ENCODE data around the gene SAMHD1.
"Not testable (repeated sequence)": the region's sequence is repeated elsewhere in the genome, so short reads cannot be mapped to it uniquely, and the experiment has no call there.

SAMHD1 gene

GRCh38 chr20:36850759-36851158, 100.7 kb downstream of the SAMHD1 start:
- no peak for DNase-seq

- no peak for DNase-seq
Observed at GRCh38 chr20:36849333-36850065, 102.0 kb downstream of the SAMHD1 start.

DNA sequence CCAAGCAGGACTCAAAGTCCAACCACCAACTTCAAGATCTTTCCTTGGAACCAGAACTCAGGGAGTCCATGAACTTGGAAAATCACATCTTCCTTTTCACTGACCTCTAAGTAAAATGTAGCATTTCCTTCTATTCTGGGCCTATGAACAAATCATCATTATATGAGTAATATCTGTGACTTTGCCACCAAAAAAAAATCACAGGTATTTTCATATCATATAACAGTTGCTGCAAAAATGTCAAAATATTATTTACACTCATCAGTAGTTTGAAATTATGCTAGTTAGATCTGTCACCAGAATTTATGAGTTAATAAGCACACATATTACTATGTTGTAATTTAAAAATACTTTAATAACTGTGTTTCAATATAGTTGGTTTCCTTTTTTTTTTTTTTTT, 102.8 kb downstream of the SAMHD1 start:
- DNase-seq, result no peak

GRCh38 chr20:36848078-36848660, 103.3 kb downstream of the SAMHD1 start:
- no peak for DNase-seq

GRCh38 chr20:36847710-36848040, 103.8 kb downstream of the SAMHD1 start:
- DNase-seq, result no peak

DNA sequence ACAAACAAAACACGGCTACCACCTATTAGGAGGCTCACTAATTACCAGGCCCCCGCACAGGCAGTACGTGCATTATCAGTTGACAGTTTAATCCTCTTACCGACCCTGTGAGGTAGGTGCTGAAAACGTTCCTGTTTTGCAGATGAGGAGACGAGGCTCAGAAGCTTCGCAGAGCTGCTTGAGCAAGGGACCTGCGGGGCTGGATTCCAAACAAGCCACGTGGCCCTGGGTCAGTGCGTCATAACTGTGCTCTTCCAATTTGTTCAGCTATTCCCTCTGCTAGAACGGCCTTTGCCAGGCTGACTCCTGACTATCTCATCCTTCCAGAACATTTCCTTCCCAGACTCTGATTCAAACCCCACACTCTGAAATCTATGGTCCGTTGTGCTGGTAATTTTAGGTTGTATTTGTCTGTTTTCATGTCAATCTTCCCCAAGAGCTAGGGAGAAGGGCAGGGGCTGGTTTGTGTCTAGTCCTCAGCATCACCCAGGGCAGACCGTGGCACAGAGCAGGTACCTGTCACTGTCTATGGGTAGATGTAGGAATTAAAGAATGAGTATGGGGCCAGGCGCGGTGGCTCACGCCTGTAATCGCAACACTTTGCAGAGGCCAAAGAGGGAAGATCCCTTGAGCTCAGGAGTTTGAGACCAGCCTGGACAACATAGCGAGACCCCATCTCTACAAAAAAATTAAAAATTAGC, 104.3 kb downstream of the SAMHD1 start:
- DNase-seq, result no peak

- DNase-seq, result no peak
Observed at GRCh38 chr20:36845288-36845971, 106.1 kb downstream of the SAMHD1 start.

DNA sequence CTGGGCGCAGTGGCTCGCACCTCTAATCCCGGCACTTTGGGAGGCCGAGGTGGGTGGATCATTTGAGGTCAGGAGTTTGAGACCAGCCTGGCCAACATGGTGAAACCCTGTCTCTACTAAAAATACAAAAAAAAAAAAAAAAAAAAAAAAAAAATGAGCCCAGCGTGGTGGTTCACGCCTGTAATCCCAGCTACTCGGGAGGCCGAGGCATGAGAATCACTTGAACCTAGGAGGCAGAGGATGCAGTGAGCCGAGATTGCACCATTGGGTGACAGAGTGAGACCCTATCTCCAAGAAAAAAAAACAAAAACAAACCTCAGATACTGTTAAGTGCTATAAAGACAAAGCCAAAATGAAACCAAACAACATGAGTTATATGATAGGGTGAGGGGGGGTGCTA, 110.5 kb downstream of the SAMHD1 start:
- DNase-seq, result not testable (repeated sequence)
